Measurements from ENCODE around the gene OPRM1.

DNA sequence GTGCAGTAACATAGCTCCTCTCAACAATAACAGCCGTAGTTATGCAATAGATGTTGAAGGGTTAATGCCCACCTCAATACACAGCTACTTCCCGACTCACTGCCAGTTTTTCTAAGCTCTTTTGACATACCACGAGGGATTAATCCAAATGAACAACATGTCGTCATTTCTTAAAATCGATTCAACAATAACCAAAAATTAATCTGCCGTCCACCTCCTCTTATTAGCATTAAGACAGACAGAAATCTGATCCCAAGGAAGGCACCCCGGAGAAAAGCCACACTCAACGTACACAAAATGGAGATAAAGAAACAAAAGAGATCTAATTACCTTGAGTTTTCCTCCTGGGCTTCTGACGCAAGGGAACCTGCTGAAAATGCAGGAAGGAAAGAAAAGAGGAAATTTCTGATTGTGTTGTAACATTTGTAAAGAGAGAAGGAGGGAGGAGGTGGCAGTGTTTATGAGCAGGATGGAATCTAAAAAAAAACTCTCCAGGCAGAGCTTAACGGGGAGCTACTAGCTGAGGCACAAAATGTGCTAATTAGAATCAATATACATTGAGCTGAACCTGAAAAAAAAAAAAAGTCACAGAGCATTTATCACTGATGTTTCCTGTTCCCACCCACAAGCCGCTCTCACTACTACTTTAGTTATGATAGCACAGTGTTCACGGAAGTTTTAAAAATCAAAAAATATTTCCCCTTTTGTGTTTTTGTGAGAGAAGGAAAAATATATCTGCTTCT is 208.2 kb downstream of the OPRM1 start:
- TF ChIP-seq CTCF (conservative IDR thresholded peaks at IDR 0.05) (no peak), ZFX (IDR thresholded peaks at IDR 0.05) (no peak)
